Brain microvascular endothelial cell (primary cell): ENCODE data around the gene MSLN.

ENCODE experiments used
- DNase-seq: peaks from one replicate; pipeline ENCODE4 v3.0.0-alpha.2; 2020
- H3K27ac ChIP-seq: fragments of 250-450 bp; sonication (Bioruptor Pico); 2 replicates; pipeline ENCODE4 v1.5.1; 2020; ENCODE audit warnings: mild to moderate bottlenecking, moderate library complexity
- H3K27me3 ChIP-seq: fragments of 250-450 bp; sonication (Bioruptor Pico); replicated peaks from 2 replicates; pipeline ENCODE4 v1.5.1; 2020; ENCODE audit warnings: mild to moderate bottlenecking
- H3K36me3 ChIP-seq: fragments of 250-450 bp; sonication (Bioruptor Pico); replicated peaks from 2 replicates; pipeline ENCODE4 v1.5.1; 2020; ENCODE audit warnings: mild to moderate bottlenecking
- H3K4me3 ChIP-seq: 2 replicates; pipeline ENCODE4 v1.5.1; 2011; ENCODE audit warnings: low read depth, mild to moderate bottlenecking, control low read depth, low read length, moderate library complexity
- in situ Hi-C: cut with HindIII; loops from 2 replicates; pipeline ENCODE4 v1.10.0; 2017; ENCODE audit warnings: low sequenced_read_pairs, low pct_ligation_motif_present
- TF ChIP-seq, protein P1 (sequence below): IDR thresholded peaks from 2 replicates; pipeline ENCODE4 v1.5.1; 2011; ENCODE audit warnings: low read depth, mild to moderate bottlenecking, moderate library complexity, low read length, control low read depth, inconsistent platforms; ENCODE audit errors: missing control alignments

The MSLN gene

DNA sequence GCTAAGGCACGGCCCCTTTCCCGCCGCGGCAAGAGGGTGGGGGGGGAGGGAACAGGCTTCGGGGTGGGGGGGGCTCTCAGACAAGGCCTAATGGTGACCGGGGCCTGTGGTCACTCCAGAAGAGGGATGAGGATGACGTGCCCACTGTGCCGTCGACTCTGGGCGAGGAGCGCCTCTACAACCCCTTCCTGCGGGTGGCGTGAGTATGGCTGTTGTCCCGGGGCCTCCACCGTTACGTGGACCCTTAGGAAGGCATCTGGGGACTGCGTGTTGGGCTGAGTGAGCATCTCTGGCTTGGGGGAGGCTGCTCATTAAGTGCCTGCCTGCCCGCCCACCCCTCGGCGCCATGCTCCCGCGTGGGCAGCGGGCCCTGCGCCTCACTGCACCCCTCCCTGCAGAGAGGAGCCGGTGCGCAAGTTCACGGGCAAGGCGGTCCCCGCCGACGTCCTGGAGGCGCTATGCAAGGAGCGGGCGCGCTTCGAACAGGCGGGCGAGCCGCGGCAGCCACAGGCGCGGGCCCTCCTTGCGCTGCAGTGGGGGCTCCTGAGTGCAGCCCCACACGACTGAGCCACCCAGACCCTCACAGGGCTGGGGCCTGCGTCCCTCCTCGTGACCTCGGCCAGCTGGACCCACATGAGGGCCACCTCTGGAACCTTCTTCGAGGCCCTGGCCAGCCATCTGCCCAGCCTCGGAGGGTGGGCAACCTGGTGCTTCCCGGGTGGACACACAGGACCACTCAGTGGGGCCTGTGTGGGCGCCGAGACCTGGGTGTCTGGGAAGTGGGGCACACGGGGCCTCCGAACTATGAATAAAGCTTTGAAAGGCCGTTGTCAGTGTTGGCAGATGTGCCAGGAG, 31.4 kb upstream of the MSLN start:
- H3K27me3 ChIP-seq: no peaks in the 10 kb centered on the region

DNA sequence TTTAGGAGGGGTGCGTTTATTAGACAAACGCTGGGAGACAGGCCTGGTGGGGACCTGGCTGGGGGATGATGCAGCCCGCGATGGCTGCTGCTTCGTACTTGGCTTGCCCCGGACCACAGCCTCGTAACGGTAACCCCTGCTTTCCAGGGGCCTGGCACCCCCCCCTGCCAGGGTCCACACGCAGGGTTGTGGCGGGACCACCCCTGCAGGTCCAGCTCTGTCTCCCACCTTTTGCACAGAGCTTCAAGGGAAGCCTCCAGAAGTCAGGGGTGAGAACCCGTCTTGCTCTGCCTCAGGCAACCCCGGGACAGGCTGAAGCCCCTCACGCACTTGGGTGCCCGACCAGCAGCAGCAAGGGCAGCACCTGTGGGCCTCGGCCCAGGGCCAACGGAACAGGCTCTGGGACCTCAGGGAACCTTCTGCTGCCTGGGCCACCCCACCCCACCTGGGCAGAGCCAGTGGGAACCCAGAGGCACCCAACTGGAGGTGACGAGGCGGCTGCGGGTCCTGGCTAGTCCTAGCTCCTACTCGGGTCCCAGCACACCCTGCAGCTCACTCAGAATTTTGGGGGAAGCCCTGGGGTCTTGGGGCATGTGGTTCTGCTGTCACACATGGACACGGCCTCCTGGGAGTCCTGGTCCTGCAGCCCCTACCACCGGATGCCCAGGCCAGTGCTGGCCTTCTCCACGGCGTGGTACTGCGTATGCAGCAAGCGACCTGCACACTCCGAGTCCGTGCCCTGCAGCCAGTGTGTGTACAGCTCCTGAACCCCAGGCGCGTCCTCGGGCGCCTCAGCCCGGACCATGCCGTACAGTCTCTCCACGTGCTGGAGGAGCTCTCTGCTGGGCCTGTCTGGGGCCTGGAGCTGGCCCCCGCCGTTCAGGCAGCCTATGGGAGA, 30.5 kb upstream of the MSLN start:
- H3K27me3 ChIP-seq: no peaks in the 10 kb centered on the region
- H3K4me3 ChIP-seq: no peak overlapping the region
- H3K27ac ChIP-seq: no peak overlapping the region
- H3K36me3 ChIP-seq: peaks cover 17% of the 10 kb centered on the region
- in situ Hi-C loops: no loop called here
- TF ChIP-seq, protein P1, sequence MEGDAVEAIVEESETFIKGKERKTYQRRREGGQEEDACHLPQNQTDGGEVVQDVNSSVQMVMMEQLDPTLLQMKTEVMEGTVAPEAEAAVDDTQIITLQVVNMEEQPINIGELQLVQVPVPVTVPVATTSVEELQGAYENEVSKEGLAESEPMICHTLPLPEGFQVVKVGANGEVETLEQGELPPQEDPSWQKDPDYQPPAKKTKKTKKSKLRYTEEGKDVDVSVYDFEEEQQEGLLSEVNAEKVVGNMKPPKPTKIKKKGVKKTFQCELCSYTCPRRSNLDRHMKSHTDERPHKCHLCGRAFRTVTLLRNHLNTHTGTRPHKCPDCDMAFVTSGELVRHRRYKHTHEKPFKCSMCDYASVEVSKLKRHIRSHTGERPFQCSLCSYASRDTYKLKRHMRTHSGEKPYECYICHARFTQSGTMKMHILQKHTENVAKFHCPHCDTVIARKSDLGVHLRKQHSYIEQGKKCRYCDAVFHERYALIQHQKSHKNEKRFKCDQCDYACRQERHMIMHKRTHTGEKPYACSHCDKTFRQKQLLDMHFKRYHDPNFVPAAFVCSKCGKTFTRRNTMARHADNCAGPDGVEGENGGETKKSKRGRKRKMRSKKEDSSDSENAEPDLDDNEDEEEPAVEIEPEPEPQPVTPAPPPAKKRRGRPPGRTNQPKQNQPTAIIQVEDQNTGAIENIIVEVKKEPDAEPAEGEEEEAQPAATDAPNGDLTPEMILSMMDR: no peak
- DNase-seq: no peak

More for the DNA sequence above, 31.4 kb upstream of the MSLN start:
- TF ChIP-seq, protein P1: no peak
- no peak overlapping the region for H3K27ac ChIP-seq
- no peak for DNase-seq
- peak overlapping the region; percentile 67 for H3K4me3 ChIP-seq
- in situ Hi-C loops: no loop called here
- peaks cover 14% of the 10 kb centered on the region for H3K36me3 ChIP-seq

DNA sequence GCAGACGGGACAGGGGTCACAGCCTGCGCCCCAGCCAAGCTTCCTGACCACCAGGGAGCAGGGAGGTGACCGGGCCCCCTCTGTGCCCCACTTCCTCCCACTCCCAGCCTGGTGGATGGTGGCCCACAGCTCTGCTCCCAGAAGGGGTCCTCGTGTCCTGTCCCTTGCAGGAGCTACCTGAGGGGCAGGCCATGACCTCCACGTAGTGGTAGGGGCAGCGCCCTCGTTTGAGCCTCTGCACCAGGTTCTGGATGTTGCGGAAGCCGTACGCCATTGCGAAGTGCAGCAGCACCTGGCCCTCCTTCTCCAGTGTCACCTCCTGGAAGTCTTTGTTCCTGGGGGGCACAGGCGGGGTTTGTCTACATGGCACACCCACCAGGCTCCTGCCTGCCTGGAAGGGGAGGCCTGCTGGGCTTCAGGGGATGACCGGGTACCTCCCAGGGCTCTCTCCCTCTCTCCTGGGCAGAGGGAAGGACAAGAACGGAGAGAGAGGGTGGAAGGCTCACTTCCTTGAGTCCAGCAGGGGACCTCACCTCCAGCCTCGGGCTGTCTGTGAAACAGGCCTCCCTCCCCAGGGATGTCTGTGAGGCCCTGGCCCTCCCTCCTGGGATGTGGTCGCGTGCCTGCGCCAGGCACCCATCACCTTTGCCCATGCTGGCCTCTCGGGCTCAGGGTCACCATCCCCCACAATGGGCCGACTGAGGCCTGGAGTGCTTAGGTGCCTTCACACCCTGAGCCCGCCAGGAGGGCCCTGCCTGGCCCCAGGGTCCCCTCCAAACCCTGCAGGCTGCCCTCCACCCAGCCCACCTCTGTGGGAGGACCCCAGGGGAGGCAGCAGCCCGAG, 29.6 kb upstream of the MSLN start:
- Histone ChIP-seq H3K4me3 (no peak overlapping the region), H3K36me3 (peaks cover 22% of the 10 kb centered on the region), H3K27ac (no peak overlapping the region), H3K27me3 (no peaks in the 10 kb centered on the region)
- TF ChIP-seq, protein P1: no peak
- DNase-seq: no peak
- in situ Hi-C loops: no loop called here

DNA sequence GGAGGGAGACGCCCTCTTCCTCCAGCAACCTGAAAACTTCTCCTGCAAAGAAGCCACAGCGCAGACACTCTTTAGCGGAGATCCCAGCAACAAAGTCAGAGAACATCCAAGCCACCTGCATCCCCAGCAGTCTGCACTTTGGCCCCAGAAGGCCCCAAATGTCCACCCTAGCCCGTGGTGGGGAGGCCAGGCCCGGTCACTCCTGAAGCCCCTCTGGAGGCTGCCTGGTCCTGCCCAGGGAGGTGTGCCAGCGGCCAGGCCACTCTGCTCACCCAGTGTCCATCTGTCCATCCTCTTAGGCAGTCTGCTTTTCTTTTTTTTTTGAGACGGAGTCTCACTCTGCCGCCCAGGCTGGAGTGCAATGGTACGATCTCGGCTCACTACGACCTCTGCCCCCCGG, 28.2 kb upstream of the MSLN start:
- Histone ChIP-seq H3K4me3 (no peak overlapping the region), H3K36me3 (peaks cover 29% of the 10 kb centered on the region), H3K27ac (no peak overlapping the region), H3K27me3 (no peaks in the 10 kb centered on the region)
- DNase-seq: no peak
- in situ Hi-C loops: no loop called here
- TF ChIP-seq, protein P1: no peak

DNA sequence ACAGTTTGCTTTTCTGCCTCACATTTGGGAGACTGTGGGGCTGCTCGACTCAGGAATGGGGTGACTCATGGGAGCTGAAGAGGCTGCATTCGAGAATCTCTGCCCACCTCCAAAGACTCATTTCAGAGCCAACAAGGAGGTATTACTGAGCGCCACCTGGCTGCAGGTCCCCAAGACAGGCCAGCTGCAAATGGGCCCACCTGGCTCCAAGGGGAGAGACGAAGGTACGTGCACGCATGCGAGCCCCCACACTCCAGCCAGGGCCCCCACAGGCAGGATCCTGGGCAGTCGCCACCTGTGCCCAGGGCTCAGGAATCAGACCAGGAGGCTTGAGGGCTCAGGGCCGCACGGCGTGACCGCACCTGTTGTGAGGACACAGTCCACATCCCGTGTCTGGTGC, 27.6 kb upstream of the MSLN start:
- H3K27me3 ChIP-seq: no peaks in the 10 kb centered on the region
- H3K27ac ChIP-seq: no peak overlapping the region
- peaks cover 29% of the 10 kb centered on the region for H3K36me3 ChIP-seq
- in situ Hi-C loops: no loop called here
- no peak overlapping the region for H3K4me3 ChIP-seq
- TF ChIP-seq, protein P1: no peak
- DNase-seq: no peak
